ENCODE measurements around the gene GLUD1.
"Not testable (repeated sequence)": the region's sequence is repeated elsewhere in the genome, so short reads cannot be mapped to it uniquely, and the experiment has no call there.

- not testable (repeated sequence) for TF ChIP-seq EZH2phosphoT487 (IDR thresholded peaks at IDR 0.05; ENCODE audit: borderline replicate concordance, low read depth, low read length); CTCF (conservative IDR thresholded peaks at IDR 0.05; ENCODE audit: low read length)
Measured at GRCh38 chr10:87082219-87082618, 12.4 kb downstream of the GLUD1 start.
